HCT116 (cell line): ENCODE data around the gene ZFP36. TPM values are rescaled to one million over a fixed set of nuclear protein-coding genes. Genes with fewer than 3 reads are reported as not detected.

Experiments
- ATAC-seq: fragments of 200-7000 bp; cut with Tn5 transposase; 2 replicates; pipeline ENCODE4 v1.9.1; 2020; ENCODE audit warnings: mild to moderate bottlenecking, moderate library complexity
- BruUV-seq: library from RNA; stranded (reverse); fragments of 400-500 nt; replicated peaks from 2 replicates; lab custom pipeline; 2021; lab: Mats Ljungman, UMichigan
- CTCF ChIA-PET: fragments of 300-600 bp; sonication (Branson Sonifier 250); formaldehyde crosslinking; loops from one replicate; lab custom pipeline; 2021; ENCODE audit warnings: antibody characterized with exemption; lab: Charles Lee
- POLR2A ChIA-PET: fragments of 300-600, 350-600 bp; sonication (Branson Sonifier 250); formaldehyde crosslinking; loops from one replicate; lab custom pipeline; 2021; ENCODE audit warnings: antibody characterized with exemption; lab: Charles Lee
- RAD21 ChIA-PET, 2 experiments: fragments of 300-600 bp; sonication (Branson Sonifier 250); formaldehyde crosslinking; loops; one replicate each; lab custom pipeline; 2023; ENCODE audit warnings: low total read pairs in 2 of 2; ENCODE audit not compliant: uncharacterized antibody in 2 of 2, unreplicated experiment in 2 of 2, low non-redundant PET in 1 of 2; lab: Charles Lee
- DNase-seq: peaks from one replicate; pipeline ENCODE4 v3.0.0-alpha.2; 2010; ENCODE audit warnings: low read depth, low spot score
- H2AFZ ChIP-seq: fragments of 200-600 bp; shearing (Covaris generic), sonication (generic); 2 replicates; pipeline ENCODE4 v1.6.1; 2017; ENCODE audit warnings: low read depth, mixed run types, mixed read lengths, antibody characterized with exemption, low read length; ENCODE audit not compliant: poor library complexity, severe bottlenecking
- H3K27ac ChIP-seq: 2 replicates; pipeline ENCODE4 v1.5.1; 2012; ENCODE audit warnings: low read depth, low read length
- H3K27me3 ChIP-seq: fragments of 200-600 bp; sonication (generic); 2 replicates; pipeline ENCODE4 v1.6.1; 2016; ENCODE audit warnings: mixed run types, low read length, mixed read lengths; ENCODE audit not compliant: insufficient read depth
- H3K36me3 ChIP-seq, 2 experiments: fragments of 200-500 bp in 1 of 2; fragments of 200-600 bp in 1 of 2; sonication (Bioruptor generic) in 1 of 2; sonication (generic) in 1 of 2; 2 replicates each; pipeline versions ENCODE4 v1.5.1 to v1.6.1; 2014 to 2016; ENCODE audit warnings: low read length in 2 of 2, inconsistent platforms in 1 of 2, mixed read lengths in 1 of 2, mixed run types in 1 of 2; ENCODE audit not compliant: insufficient read depth in 2 of 2, control insufficient read depth in 1 of 2
- H3K4me1 ChIP-seq, 2 experiments: fragments of 200-600 bp in 1 of 2; sonication (generic) in 1 of 2; 2 replicates each; pipeline versions ENCODE4 v1.5.1 to v1.6.1; 2012 to 2017; ENCODE audit warnings: low read length in 2 of 2, inconsistent platforms in 1 of 2, mild to moderate bottlenecking in 1 of 2, mixed read lengths in 1 of 2, mixed run types in 1 of 2, moderate library complexity in 1 of 2; ENCODE audit not compliant: insufficient read depth in 2 of 2, control insufficient read depth in 1 of 2
- H3K4me2 ChIP-seq: fragments of 200-600 bp; sonication (generic); 2 replicates; pipeline ENCODE4 v1.6.1; 2017; ENCODE audit warnings: mixed run types, low read length, mixed read lengths
- H3K4me3 ChIP-seq, 2 experiments: fragments of 200-600 bp in 1 of 2; sonication (generic) in 1 of 2; replicated peaks in 1 of 2; 2 replicates each; pipeline ENCODE4 v1.5.1; 2011 to 2016; ENCODE audit warnings: low read length in 2 of 2, control low read depth in 1 of 2, low read depth in 1 of 2, mild to moderate bottlenecking in 1 of 2, mixed read lengths in 1 of 2, mixed run types in 1 of 2
- H3K79me2 ChIP-seq: fragments of 200-600 bp; sonication (generic); 2 replicates; pipeline ENCODE4 v1.6.1; 2017; ENCODE audit warnings: mild to moderate bottlenecking, mixed run types, low read length, moderate library complexity, mixed read lengths; ENCODE audit not compliant: insufficient read depth
- H3K9ac ChIP-seq: fragments of 200-600 bp; sonication (generic); 2 replicates; pipeline ENCODE4 v1.6.1; 2016; ENCODE audit warnings: low read length, mixed read lengths
- H3K9me2 ChIP-seq: fragments of 200-600 bp; sonication (generic), shearing (Covaris generic); 2 replicates; pipeline ENCODE4 v1.6.1; 2017; ENCODE audit warnings: mixed run types, mild to moderate bottlenecking, moderate library complexity; ENCODE audit not compliant: insufficient read depth
- H3K9me3 ChIP-seq, 2 experiments: fragments of 200-500 bp in 1 of 2; fragments of 200-600 bp in 1 of 2; sonication (Bioruptor generic) in 1 of 2; sonication (generic) in 1 of 2; 2 replicates each; pipeline ENCODE4 v1.6.1; 2014 to 2017; ENCODE audit warnings: low read length in 2 of 2, mixed read lengths in 2 of 2, inconsistent platforms in 1 of 2, low read depth in 1 of 2, mild to moderate bottlenecking in 1 of 2, mixed run types in 1 of 2, moderate library complexity in 1 of 2; ENCODE audit not compliant: control insufficient read depth in 1 of 2, insufficient read depth in 1 of 2
- H4K20me1 ChIP-seq: fragments of 200-600 bp; sonication (generic), shearing (Covaris generic); 2 replicates; pipeline ENCODE4 v1.6.1; 2017; ENCODE audit warnings: mixed run types, mild to moderate bottlenecking, moderate library complexity; ENCODE audit not compliant: insufficient read depth
- CTCF ChIP-seq, 3 experiments: fragments of 200-600 bp in 1 of 3; sonication (generic) in 1 of 3; IDR thresholded peaks in 2 of 3; conservative IDR thresholded peaks in 1 of 3; 2 replicates each; pipeline ENCODE4 v1.5.1; 2012 to 2017; ENCODE audit warnings: low read depth in 2 of 3, low read length in 2 of 3, antibody characterized with exemption in 1 of 3, borderline replicate concordance in 1 of 3, control low read depth in 1 of 3, mild to moderate bottlenecking in 1 of 3, mixed read lengths in 1 of 3, mixed run types in 1 of 3, moderate library complexity in 1 of 3; ENCODE audit not compliant: insufficient read depth in 1 of 3
- EGR1 ChIP-seq: IDR thresholded peaks from 2 replicates; pipeline ENCODE4 v1.6.1; 2012; ENCODE audit warnings: low read depth
- ELF1 ChIP-seq: IDR thresholded peaks from 2 replicates; pipeline ENCODE4 v1.6.1; 2012; ENCODE audit warnings: low read depth, borderline replicate concordance
- EZH2 ChIP-seq: fragments of 200-600 bp; sonication (generic); IDR thresholded peaks from 2 replicates; pipeline ENCODE4 v1.6.1; 2017; ENCODE audit warnings: antibody characterized with exemption, mixed run types
- EZH2phosphoT487 ChIP-seq: fragments of 200-600 bp; IDR thresholded peaks from 2 replicates; pipeline ENCODE4 v1.6.1; 2018; ENCODE audit warnings: antibody characterized with exemption, borderline replicate concordance
- FOSL1 ChIP-seq: IDR thresholded peaks from 2 replicates; pipeline ENCODE4 v1.6.1; 2012; ENCODE audit warnings: low read depth
- JUND ChIP-seq: IDR thresholded peaks from 2 replicates; pipeline ENCODE4 v1.6.1; 2012
- MAX ChIP-seq: IDR thresholded peaks from 2 replicates; pipeline ENCODE4 v1.6.1; 2012
- POLR2AphosphoS5 ChIP-seq: IDR thresholded peaks from 2 replicates; pipeline ENCODE4 v1.6.1; 2011; ENCODE audit warnings: mild to moderate bottlenecking, low read depth, low read length, moderate library complexity
- SIN3A ChIP-seq: IDR thresholded peaks from 2 replicates; pipeline ENCODE4 v1.6.1; 2012; ENCODE audit warnings: low read depth
- ZBTB33 ChIP-seq: IDR thresholded peaks from 2 replicates; pipeline ENCODE4 v1.6.1; 2011; ENCODE audit warnings: mild to moderate bottlenecking, low read length, moderate library complexity; ENCODE audit not compliant: insufficient replicate concordance; ENCODE audit errors: extremely low read depth
- ZFX ChIP-seq: fragments of 450-650 bp; IDR thresholded peaks from 2 replicates; pipeline ENCODE4 v1.6.1; 2017
- ZNF274 ChIP-seq: fragments of 200-500 bp; sonication (Bioruptor generic); IDR thresholded peaks from 2 replicates; pipeline ENCODE4 v1.6.1; 2014; ENCODE audit warnings: mild to moderate bottlenecking, low read depth, low read length, inconsistent platforms
- intact Hi-C: fragments of 100-400 bp; cut with micrococcal nuclease; formaldehyde crosslinking; loops from 2 replicates; pipeline ENCODE4 v1.10.0; 2022
- total RNA-seq: library from RNA; stranded (reverse); gene quantifications from one replicate; pipeline ENCODE4 v1.2.1, GENCODE V29; 2021; ENCODE audit not compliant: unreplicated experiment

Gene ZFP36
- total RNA-seq, 1 experiment from 2014 or later, result 131 TPM

- no peaks in the 10 kb centered on the region for H4K20me1 ChIP-seq
- BruUV-seq, result no TSS peak
Measured at GRCh38 chr19:39416152-39417120, 9.8 kb downstream of the ZFP36 start.

More at GRCh38 chr19:39416152-39417120, 9.8 kb downstream of the ZFP36 start:
- no peak overlapping the region for H3K27ac ChIP-seq
- DNase-seq (no peak), ATAC-seq (no peak)
- ChIA-PET RAD21 (no interaction called here), CTCF (no interaction called here), POLR2A (interaction anchor here (2.2 kb wide), 1 partner anchor 19 kb away, joined by 9 read pairs; the partner anchor contains the start of gene RPS16)
- no peaks in the 10 kb centered on the region for H3K9me2 ChIP-seq
- no peak overlapping the region for H3K4me3 ChIP-seq
- H3K4me2 ChIP-seq, result no peak overlapping the region
- no peaks in the 10 kb centered on the region for H3K9me3 ChIP-seq
- TF ChIP-seq ELF1 (no peak), ZFX (no peak), CTCF (IDR thresholded peaks at IDR 0.05 in 2 of 3, conservative IDR thresholded peaks at IDR 0.05 in 1 of 3; ENCODE audit: borderline replicate concordance in 1 of 3, insufficient read depth in 1 of 3, low read depth in 2 of 3, low read length in 2 of 3) (no peak), ZNF274 (no peak), SIN3A (no peak), JUND (no peak), EGR1 (no peak), EZH2 (no peak), MAX (no peak), EZH2phosphoT487 (no peak), POLR2AphosphoS5 (no peak), FOSL1 (no peak), ZBTB33 (no peak)
- H3K4me1 ChIP-seq, result peaks cover 10 to 31% of the 10 kb centered on the region in 2 experiments
- H3K79me2 ChIP-seq, result no peaks in the 10 kb centered on the region; the same call in 1 of the 2 replicates
- intact Hi-C loops, result no loop called here
- no peaks in the 10 kb centered on the region for H3K27me3 ChIP-seq
- H2AFZ ChIP-seq, result no peak overlapping the region
- no peak overlapping the region for H3K9ac ChIP-seq
- 0 out of 4 replicates have a peak, but pooled peaks cover 0 to 4% of the 10 kb centered on the region in 2 experiments for H3K36me3 ChIP-seq
